ENCODE measurements around the gene CASP5. TPM values are rescaled to one million over a fixed set of nuclear protein-coding genes. Genes with fewer than 3 reads are reported as not detected.
A peak's percentile ranks its signal among the peaks of the same experiment; 100 is the strongest.
"Not testable (repeated sequence)": the region's sequence is repeated elsewhere in the genome, so short reads cannot be mapped to it uniquely, and the experiment has no call there.

Gene CASP5
- total RNA-seq, 2 experiments from 2014 or later = not detected

DNA sequence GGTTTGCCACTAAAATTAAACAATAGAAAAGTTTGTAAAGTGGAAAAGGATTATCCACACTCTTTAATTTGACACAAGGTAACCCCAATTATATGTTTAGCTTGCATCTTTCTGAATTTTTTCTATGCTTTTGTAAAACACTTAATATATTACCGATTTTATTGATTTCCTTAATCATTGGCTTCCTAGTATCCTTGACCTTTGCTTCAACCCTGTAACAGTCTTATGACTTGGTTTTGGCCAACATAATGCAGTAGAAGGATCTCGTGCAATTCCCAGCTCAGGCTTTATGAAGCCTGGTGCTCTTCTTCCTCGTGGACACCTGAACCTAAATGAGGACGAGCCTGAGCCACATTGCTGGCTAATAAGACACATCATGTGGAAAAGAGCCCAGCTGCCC is 31.0 kb downstream of the CASP5 start:
- Mint-ChIP-seq H3K4me3 (no peak overlapping the region), H3K9me3 (peaks cover 6% of the 10 kb centered on the region), H3K36me3 (ENCODE audit: low read depth) (no peaks in the 10 kb centered on the region), H3K27me3 (ENCODE audit: low read depth) (no peaks in the 10 kb centered on the region), H3K4me1 (ENCODE audit: low read depth) (no peaks in the 10 kb centered on the region), H3K27ac (no peak overlapping the region)
- CTCF ChIA-PET = no interaction called here
- DNase-seq = no peak
- intact Hi-C loops (cut with micrococcal nuclease) = no loop called here

- no peak for DNase-seq
- Mint-ChIP-seq H3K9me3 (peaks cover 6% of the 10 kb centered on the region), H3K4me3 (no peak overlapping the region), H3K27ac (no peak overlapping the region), H3K4me1 (ENCODE audit: low read depth) (peaks cover 2% of the 10 kb centered on the region), H3K27me3 (ENCODE audit: low read depth) (no peaks in the 10 kb centered on the region), H3K36me3 (ENCODE audit: low read depth) (no peaks in the 10 kb centered on the region)
- CTCF ChIA-PET = no interaction called here
- intact Hi-C loops (cut with micrococcal nuclease) = no loop called here
Measured at GRCh38 chr11:104984808-104985207, 38.2 kb downstream of the CASP5 start.

GRCh38 chr11:104979839-104980238 is 43.1 kb downstream of the CASP5 start:
- Mint-ChIP-seq H3K36me3 (ENCODE audit: low read depth) (no peaks in the 10 kb centered on the region), H3K27ac (no peak overlapping the region), H3K27me3 (ENCODE audit: low read depth) (no peaks in the 10 kb centered on the region), H3K4me3 (no peak overlapping the region), H3K9me3 (no peaks in the 10 kb centered on the region), H3K4me1 (ENCODE audit: low read depth) (peaks cover 3% of the 10 kb centered on the region)
- CTCF ChIA-PET = no interaction called here
- intact Hi-C loops (cut with micrococcal nuclease) = no loop called here
- DNase-seq = no peak

GRCh38 chr11:104973616-104974015 is 49.4 kb downstream of the CASP5 start:
- CTCF ChIA-PET = interaction anchor here (1.2 kb wide), 1 partner anchor 100 kb away, joined by 3 read pairs; no protein-coding TSS in a partner anchor
- no peak for DNase-seq
- Mint-ChIP-seq H3K27me3 (ENCODE audit: low read depth) (no peaks in the 10 kb centered on the region), H3K4me1 (ENCODE audit: low read depth) (peaks cover 8% of the 10 kb centered on the region), H3K4me3 (no peak overlapping the region), H3K36me3 (ENCODE audit: low read depth) (no peaks in the 10 kb centered on the region), H3K27ac (no peak overlapping the region), H3K9me3 (peaks cover 14% of the 10 kb centered on the region)
- intact Hi-C loops (cut with micrococcal nuclease) = no loop called here

- DNase-seq; H3K4me1 Mint-ChIP-seq (ENCODE audit: low read depth); H3K36me3 Mint-ChIP-seq (ENCODE audit: low read depth); intact Hi-C loops (cut with micrococcal nuclease); CTCF ChIA-PET; H3K4me3 Mint-ChIP-seq; H3K27me3 Mint-ChIP-seq (ENCODE audit: low read depth); H3K27ac Mint-ChIP-seq: not testable (repeated sequence)
- H3K9me3 Mint-ChIP-seq = peaks cover 14% of the 10 kb centered on the region
Measured at GRCh38 chr11:104972924-104973323, 50.0 kb downstream of the CASP5 start.

DNA sequence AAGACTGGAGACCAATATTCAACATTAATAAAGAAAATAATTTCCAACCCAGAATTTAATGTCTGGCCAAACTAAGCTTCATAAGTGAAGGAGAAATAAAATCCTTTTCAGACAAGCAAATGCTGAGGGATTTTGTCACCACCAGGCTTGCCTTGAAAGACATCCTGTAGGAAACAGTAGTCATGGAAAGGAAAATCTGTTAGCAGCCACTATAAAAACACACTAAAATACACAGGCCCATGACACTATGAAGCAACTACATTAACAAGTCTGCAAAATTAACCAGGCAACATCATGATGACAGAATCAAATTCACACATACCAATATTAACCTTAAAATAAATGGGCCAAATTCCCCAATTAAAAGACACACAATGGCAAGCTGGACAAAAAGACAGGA is 52.2 kb downstream of the CASP5 start:
- Mint-ChIP-seq H3K36me3 (ENCODE audit: low read depth) (peaks cover 6% of the 10 kb centered on the region), H3K4me1 (ENCODE audit: low read depth) (peaks cover 20% of the 10 kb centered on the region), H3K27ac (no peak overlapping the region), H3K27me3 (ENCODE audit: low read depth) (no peaks in the 10 kb centered on the region), H3K4me3 (no peak overlapping the region), H3K9me3 (peaks cover 14% of the 10 kb centered on the region)
- intact Hi-C loops (cut with micrococcal nuclease) = no loop called here
- no peak for DNase-seq
- CTCF ChIA-PET = interaction anchor here (1.2 kb wide), 1 partner anchor 30 kb away, joined by 4 read pairs; no protein-coding TSS in a partner anchor

DNA sequence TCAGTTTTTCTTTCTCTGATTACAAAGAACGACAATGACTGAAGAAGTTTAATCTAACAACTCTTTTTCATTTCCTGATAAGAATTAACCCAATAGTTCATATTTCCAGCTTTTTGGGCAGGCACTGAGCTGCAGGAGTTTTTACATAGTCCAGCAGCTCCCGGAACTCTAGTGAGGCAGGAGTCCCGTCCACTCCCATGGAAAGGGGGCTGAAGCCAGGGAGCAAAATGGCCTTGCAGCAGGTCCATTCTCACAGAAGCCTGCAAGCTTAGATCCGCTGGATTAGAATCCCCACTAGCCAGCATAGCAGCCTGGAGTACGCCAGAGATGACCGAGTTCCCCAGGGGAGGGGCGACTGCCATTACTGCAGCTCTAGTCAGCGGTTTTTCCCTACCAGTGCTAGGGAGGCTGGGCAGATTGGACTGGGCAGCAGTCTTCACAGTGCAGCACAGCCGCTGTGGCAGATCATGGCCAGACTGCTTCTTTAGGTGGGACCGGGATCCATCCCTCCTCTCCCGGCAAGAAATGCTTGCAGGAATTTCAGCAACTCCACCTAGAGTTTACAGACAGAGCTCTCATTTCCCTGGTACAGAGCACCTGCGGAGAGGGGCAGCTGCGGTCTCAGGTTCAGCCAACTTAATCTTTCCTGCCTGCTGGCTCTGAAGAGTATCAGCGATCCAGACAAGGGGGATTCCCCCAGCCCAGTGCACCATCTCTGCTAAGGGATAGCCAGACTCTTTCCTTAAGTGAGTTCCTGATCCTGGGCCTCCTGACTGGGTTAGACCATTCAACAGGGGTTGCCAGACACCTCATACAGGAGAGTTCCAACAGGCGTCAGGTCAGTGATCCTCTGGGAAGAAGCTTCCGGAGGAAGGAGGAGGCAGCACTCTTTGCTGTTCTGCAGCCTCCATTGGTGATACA is 53.9 kb downstream of the CASP5 start:
- CTCF ChIA-PET = interaction anchor here (1.1 to 1.2 kb wide), 2 partner anchors 22 to 32 kb away, joined by 4 read pairs; no protein-coding TSS in a partner anchor

GRCh38 chr11:104968355-104968855 is 54.6 kb downstream of the CASP5 start, which contains the start of gene CASP4:
Gene CASP4 (minus strand): TSS chr11:104968574. CDS start chr11:104968525, 49 bp downstream.
- H3K27me3 Mint-ChIP-seq (ENCODE audit: low read depth) = no peaks in the 10 kb centered on the region
- CTCF ChIA-PET = interaction anchor here (1.8 kb wide), 1 partner anchor 18 kb away, joined by 4 read pairs; no protein-coding TSS in a partner anchor
- H3K4me3 Mint-ChIP-seq = peak within 1 kb of the TSS; percentile 86
- peak within 1 kb of the TSS; percentile 91 for H3K27ac Mint-ChIP-seq
- peaks cover 33% of the 10 kb centered on the region for H3K4me1 Mint-ChIP-seq (ENCODE audit: low read depth)
- peaks cover 12% of the 10 kb centered on the region for H3K9me3 Mint-ChIP-seq
- peaks cover 21% of the 10 kb centered on the region for H3K36me3 Mint-ChIP-seq (ENCODE audit: low read depth)
- intact Hi-C loops (cut with micrococcal nuclease) = loop anchor here (1.0 to 5.0 kb wide), 10 partner anchors 12 to 328 kb away; partner anchors contain the start of genes CARD16 and CASP1
- DNase-seq = peak; percentile 21

More for the DNA sequence above, 53.9 kb downstream of the CASP5 start:
- peak overlapping the region; percentile 91 for H3K27ac Mint-ChIP-seq
- intact Hi-C loops (cut with micrococcal nuclease) = loop anchor here (1.0 to 5.0 kb wide), 10 partner anchors 13 to 328 kb away; partner anchors contain the start of genes CARD16 and CASP1
- DNase-seq = no peak
- peak overlapping the region; percentile 86 for H3K4me3 Mint-ChIP-seq
- H3K27me3 Mint-ChIP-seq (ENCODE audit: low read depth) = no peaks in the 10 kb centered on the region
- H3K9me3 Mint-ChIP-seq = peaks cover 13% of the 10 kb centered on the region
- H3K4me1 Mint-ChIP-seq (ENCODE audit: low read depth) = peaks cover 29% of the 10 kb centered on the region
- peaks cover 15% of the 10 kb centered on the region for H3K36me3 Mint-ChIP-seq (ENCODE audit: low read depth)

- Mint-ChIP-seq H3K4me1 (ENCODE audit: low read depth) (peaks cover 40% of the 10 kb centered on the region), H3K27ac (peak overlapping the region; percentile 91), H3K4me3 (peak overlapping the region; percentile 86), H3K9me3 (peaks cover 9% of the 10 kb centered on the region), H3K36me3 (ENCODE audit: low read depth) (peaks cover 27% of the 10 kb centered on the region), H3K27me3 (ENCODE audit: low read depth) (no peaks in the 10 kb centered on the region)
- intact Hi-C loops (cut with micrococcal nuclease) = loop anchor here (1.0 to 5.0 kb wide), 10 partner anchors 11 to 329 kb away; partner anchors contain the start of genes CARD16 and CASP1
- no peak for DNase-seq
- CTCF ChIA-PET = interaction anchor here (0.6 to 1.8 kb wide), 3 partner anchors 17 to 382 kb away, joined by 3 to 5 read pairs (median 4); no protein-coding TSS in a partner anchor
Measured at GRCh38 chr11:104967534-104968354, 55.2 kb downstream of the CASP5 start.

- peaks cover 8% of the 10 kb centered on the region for H3K9me3 Mint-ChIP-seq
Measured at GRCh38 chr11:104965735-104966134, 57.2 kb downstream of the CASP5 start.

DNA sequence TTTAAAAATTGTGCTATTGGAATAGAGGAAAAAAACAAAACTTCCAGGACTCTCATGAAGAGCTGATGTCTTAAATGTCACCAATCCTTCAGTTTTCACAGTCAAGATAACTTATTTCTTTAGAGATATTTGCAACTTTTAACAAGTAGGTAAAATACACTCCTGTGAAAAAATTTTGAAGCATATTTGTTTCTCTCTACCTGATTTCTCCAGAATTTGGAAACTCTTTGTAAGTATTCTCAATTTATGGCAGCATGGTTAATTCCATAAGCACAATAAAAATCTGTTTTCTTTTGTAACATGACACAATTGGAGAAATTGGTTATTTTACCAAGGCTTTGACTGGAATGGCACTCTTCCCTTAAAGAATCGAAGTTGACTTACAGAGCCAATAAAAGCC is 58.7 kb downstream of the CASP5 start:
- CTCF ChIA-PET = no interaction called here
- Mint-ChIP-seq H3K27ac (no peak overlapping the region), H3K27me3 (ENCODE audit: low read depth) (no peaks in the 10 kb centered on the region), H3K9me3 (peaks cover 8% of the 10 kb centered on the region), H3K4me1 (ENCODE audit: low read depth) (peaks cover 59% of the 10 kb centered on the region), H3K36me3 (ENCODE audit: low read depth) (peaks cover 39% of the 10 kb centered on the region), H3K4me3 (no peak overlapping the region)
- no peak for DNase-seq
- intact Hi-C loops (cut with micrococcal nuclease) = no loop called here

More at GRCh38 chr11:104965735-104966134, 57.2 kb downstream of the CASP5 start:
- Mint-ChIP-seq H3K4me3 (no peak overlapping the region), H3K27ac (no peak overlapping the region), H3K4me1 (ENCODE audit: low read depth) (peaks cover 52% of the 10 kb centered on the region), H3K27me3 (ENCODE audit: low read depth) (no peaks in the 10 kb centered on the region), H3K36me3 (ENCODE audit: low read depth) (peaks cover 39% of the 10 kb centered on the region)
- no peak for DNase-seq
- intact Hi-C loops (cut with micrococcal nuclease) = loop anchor here (5.0 kb wide), 1 partner anchor 168 kb away; no protein-coding TSS in a partner anchor
- CTCF ChIA-PET = no interaction called here

DNA sequence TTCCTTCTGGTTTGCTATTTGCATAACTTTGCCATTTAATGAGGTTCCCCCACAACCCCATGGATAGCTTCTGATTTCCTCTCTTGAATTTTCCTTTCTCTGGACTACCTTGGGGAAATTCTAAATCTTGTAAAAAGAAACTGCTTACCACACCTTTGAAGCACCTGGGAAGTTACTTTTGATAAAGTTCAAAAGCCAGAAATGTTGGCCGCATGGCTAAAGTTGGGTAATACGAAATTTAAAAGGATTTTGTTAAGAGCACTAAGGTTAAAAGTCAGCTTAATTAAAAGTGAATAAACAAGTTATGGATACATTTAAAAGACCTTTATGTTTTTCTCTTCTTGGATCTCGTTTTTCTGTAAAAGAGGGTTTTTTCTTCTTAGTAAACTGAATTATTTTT is 60.1 kb downstream of the CASP5 start:
- peaks cover 66% of the 10 kb centered on the region for H3K4me1 Mint-ChIP-seq (ENCODE audit: low read depth)
- no peak for DNase-seq
- no peaks in the 10 kb centered on the region for H3K27me3 Mint-ChIP-seq (ENCODE audit: low read depth)
- intact Hi-C loops (cut with micrococcal nuclease) = no loop called here
- CTCF ChIA-PET = no interaction called here
- no peak overlapping the region for H3K27ac Mint-ChIP-seq
- no peak overlapping the region for H3K4me3 Mint-ChIP-seq
- peaks cover 44% of the 10 kb centered on the region for H3K36me3 Mint-ChIP-seq (ENCODE audit: low read depth)
- H3K9me3 Mint-ChIP-seq = peaks cover 8% of the 10 kb centered on the region
